Gastroesophageal sphincter (tissue), 3 donors: ENCODE data around the gene BCL2L1.

Experiments used
- EP300 ChIP-seq: sonication (generic); formaldehyde crosslinking; IDR thresholded peaks from one replicate; pipeline ENCODE4 v1.6.1; 2017; ENCODE audit warnings: antibody characterized with exemption, mild to moderate bottlenecking
- POLR2A ChIP-seq, 2 donors: fragments of 450-650 bp; IDR thresholded peaks; one replicate each; pipeline ENCODE4 v1.6.1; 2017; ENCODE audit warnings: antibody characterized with exemption in 2 of 2, mild to moderate bottlenecking in 2 of 2, moderate library complexity in 1 of 2
- POLR2AphosphoS5 ChIP-seq: sonication (generic); formaldehyde crosslinking; IDR thresholded peaks from one replicate; pipeline ENCODE4 v1.6.1; 2017; ENCODE audit warnings: antibody characterized with exemption
- TF ChIP-seq, protein P1 (sequence below), 4 experiments: fragments of 200-600 bp in 2 of 4; fragments of 450-650 bp in 2 of 4; sonication (generic) in 1 of 4; IDR thresholded peaks; one replicate each; pipeline ENCODE4 v1.5.1; 2017 to 2019; ENCODE audit warnings: antibody characterized with exemption in 4 of 4, mild to moderate bottlenecking in 2 of 4, moderate library complexity in 2 of 4

DNA sequence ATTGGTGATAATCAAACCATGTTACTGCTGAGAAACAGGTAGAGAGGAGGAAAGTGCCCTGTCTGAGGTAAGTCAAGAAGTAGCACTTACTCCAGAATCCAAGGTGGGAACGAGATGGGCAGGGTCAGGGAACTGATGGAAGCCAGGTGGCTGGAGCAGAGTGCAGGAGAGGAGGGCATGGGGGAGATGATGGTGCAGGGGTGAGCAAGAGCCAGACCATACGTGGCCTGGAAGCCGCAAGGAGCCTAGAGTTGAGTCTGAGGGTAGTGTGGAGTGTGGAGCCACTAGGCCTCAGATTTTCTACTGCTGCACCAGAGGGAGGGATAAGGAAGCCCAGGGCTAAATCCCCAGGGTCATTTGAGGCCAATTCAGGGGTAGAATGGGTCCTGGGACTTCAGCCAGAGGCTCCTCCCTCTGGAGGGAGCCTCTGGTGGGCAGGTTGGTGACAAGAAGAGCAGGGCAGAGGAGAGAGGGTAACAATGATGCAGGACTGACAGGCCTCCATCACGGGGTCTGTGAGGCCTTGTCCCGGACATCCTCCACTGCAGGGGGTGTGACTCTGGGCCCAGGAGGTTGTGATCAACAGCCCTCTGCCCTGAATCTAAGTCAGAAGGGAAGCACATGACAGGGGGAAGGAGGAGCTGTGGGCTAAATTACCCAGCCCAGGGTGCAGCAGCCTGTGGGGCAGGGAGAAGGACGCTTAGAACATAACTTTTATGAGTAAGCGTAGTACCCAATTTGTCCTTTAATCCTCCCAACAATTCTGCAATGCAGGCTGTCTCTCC, 56.2 kb downstream of the BCL2L1 start:
- no peak for TF ChIP-seq EP300
- TF ChIP-seq, protein P1, sequence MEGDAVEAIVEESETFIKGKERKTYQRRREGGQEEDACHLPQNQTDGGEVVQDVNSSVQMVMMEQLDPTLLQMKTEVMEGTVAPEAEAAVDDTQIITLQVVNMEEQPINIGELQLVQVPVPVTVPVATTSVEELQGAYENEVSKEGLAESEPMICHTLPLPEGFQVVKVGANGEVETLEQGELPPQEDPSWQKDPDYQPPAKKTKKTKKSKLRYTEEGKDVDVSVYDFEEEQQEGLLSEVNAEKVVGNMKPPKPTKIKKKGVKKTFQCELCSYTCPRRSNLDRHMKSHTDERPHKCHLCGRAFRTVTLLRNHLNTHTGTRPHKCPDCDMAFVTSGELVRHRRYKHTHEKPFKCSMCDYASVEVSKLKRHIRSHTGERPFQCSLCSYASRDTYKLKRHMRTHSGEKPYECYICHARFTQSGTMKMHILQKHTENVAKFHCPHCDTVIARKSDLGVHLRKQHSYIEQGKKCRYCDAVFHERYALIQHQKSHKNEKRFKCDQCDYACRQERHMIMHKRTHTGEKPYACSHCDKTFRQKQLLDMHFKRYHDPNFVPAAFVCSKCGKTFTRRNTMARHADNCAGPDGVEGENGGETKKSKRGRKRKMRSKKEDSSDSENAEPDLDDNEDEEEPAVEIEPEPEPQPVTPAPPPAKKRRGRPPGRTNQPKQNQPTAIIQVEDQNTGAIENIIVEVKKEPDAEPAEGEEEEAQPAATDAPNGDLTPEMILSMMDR (IDR thresholded peaks at IDR 0.05) = no peak
- no peak for TF ChIP-seq POLR2AphosphoS5
- no peak for TF ChIP-seq POLR2A (IDR thresholded peaks at IDR 0.05)
